Neural cell (in vitro differentiated cells): ENCODE measurements around the gene UBFD1.

Experiments
- EP300 ChIP-seq: fragments of 450-650 bp; conservative IDR thresholded peaks from 2 replicates; pipeline ENCODE4 v1.6.1; 2014; ENCODE audit warnings: antibody characterized with exemption, mild to moderate bottlenecking, moderate library complexity; ENCODE audit not compliant: poor library complexity, severe bottlenecking
- EZH2 ChIP-seq: fragments of 200-600, 300-800 bp; shearing (Covaris generic), sonication (generic); IDR thresholded peaks from 2 replicates; pipeline ENCODE4 v1.6.1; 2014; ENCODE audit warnings: antibody characterized with exemption, low read length, borderline replicate concordance, mild to moderate bottlenecking; ENCODE audit not compliant: insufficient read depth, poor library complexity, severe bottlenecking
- MXI1 ChIP-seq: fragments of 450-650 bp; conservative IDR thresholded peaks from 2 replicates; pipeline ENCODE4 v1.6.1; 2014; ENCODE audit warnings: antibody characterized with exemption, mild to moderate bottlenecking; ENCODE audit not compliant: poor library complexity, severe bottlenecking
- POLR2AphosphoS5 ChIP-seq: IDR thresholded peaks from 2 replicates; pipeline ENCODE4 v1.6.1; 2012
- SMC3 ChIP-seq: fragments of 450-650 bp; conservative IDR thresholded peaks from 2 replicates; pipeline ENCODE4 v1.6.1; 2014; ENCODE audit warnings: antibody characterized with exemption, mild to moderate bottlenecking, moderate library complexity; ENCODE audit not compliant: poor library complexity
- TAF1 ChIP-seq: IDR thresholded peaks from 2 replicates; pipeline ENCODE4 v1.6.1; 2012; ENCODE audit warnings: low read depth
- TF ChIP-seq, protein P1 (sequence below): IDR thresholded peaks from 2 replicates; pipeline ENCODE4 v1.6.1; 2012; ENCODE audit warnings: borderline replicate concordance
- TF ChIP-seq, protein P2 (sequence below): fragments of 450-650 bp; IDR thresholded peaks from 2 replicates; pipeline ENCODE4 v1.5.1; 2014; ENCODE audit warnings: antibody characterized with exemption, mild to moderate bottlenecking, moderate library complexity; ENCODE audit not compliant: poor library complexity, severe bottlenecking

DNA sequence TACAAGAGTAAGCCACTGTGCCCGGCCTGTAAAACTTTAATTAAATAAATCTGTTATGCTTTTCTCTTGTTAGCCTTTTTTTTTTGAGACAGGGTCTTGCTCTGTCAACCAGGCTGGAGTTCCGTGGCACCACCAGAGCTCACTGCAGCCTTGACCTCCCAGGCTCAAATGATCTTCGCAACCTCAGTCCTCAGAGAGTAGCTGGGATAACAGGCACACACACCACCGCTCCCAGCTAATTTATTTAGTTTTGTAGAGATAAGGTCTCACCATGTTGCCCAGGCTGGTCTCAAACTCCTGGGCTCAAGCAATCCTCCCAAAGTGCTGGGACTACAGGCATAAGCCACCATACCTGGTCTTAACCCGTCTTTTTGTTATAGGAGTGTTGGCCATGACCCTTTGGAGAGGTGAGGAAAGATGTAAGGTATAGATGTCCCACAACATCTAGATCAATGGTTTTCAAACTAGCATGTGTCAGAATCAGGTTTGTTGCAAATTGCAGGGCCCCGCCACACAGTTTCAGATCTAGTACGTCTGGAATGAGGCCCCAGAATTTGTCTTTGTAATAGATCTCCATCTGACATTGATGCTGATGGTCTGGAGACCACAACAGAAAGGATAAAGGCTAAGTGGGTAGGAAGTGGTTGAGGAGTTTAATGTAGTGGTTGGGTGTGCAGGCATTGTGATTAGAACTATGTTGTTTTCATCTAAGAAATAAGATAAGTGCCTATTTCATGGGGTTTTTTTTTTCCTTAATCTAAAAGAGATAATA, 43.0 kb upstream of the UBFD1 start:
- TF ChIP-seq, protein P1, sequence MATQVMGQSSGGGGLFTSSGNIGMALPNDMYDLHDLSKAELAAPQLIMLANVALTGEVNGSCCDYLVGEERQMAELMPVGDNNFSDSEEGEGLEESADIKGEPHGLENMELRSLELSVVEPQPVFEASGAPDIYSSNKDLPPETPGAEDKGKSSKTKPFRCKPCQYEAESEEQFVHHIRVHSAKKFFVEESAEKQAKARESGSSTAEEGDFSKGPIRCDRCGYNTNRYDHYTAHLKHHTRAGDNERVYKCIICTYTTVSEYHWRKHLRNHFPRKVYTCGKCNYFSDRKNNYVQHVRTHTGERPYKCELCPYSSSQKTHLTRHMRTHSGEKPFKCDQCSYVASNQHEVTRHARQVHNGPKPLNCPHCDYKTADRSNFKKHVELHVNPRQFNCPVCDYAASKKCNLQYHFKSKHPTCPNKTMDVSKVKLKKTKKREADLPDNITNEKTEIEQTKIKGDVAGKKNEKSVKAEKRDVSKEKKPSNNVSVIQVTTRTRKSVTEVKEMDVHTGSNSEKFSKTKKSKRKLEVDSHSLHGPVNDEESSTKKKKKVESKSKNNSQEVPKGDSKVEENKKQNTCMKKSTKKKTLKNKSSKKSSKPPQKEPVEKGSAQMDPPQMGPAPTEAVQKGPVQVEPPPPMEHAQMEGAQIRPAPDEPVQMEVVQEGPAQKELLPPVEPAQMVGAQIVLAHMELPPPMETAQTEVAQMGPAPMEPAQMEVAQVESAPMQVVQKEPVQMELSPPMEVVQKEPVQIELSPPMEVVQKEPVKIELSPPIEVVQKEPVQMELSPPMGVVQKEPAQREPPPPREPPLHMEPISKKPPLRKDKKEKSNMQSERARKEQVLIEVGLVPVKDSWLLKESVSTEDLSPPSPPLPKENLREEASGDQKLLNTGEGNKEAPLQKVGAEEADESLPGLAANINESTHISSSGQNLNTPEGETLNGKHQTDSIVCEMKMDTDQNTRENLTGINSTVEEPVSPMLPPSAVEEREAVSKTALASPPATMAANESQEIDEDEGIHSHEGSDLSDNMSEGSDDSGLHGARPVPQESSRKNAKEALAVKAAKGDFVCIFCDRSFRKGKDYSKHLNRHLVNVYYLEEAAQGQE: no peak
- TF ChIP-seq, protein P2, sequence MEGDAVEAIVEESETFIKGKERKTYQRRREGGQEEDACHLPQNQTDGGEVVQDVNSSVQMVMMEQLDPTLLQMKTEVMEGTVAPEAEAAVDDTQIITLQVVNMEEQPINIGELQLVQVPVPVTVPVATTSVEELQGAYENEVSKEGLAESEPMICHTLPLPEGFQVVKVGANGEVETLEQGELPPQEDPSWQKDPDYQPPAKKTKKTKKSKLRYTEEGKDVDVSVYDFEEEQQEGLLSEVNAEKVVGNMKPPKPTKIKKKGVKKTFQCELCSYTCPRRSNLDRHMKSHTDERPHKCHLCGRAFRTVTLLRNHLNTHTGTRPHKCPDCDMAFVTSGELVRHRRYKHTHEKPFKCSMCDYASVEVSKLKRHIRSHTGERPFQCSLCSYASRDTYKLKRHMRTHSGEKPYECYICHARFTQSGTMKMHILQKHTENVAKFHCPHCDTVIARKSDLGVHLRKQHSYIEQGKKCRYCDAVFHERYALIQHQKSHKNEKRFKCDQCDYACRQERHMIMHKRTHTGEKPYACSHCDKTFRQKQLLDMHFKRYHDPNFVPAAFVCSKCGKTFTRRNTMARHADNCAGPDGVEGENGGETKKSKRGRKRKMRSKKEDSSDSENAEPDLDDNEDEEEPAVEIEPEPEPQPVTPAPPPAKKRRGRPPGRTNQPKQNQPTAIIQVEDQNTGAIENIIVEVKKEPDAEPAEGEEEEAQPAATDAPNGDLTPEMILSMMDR: no peak
- TF ChIP-seq EZH2: no peak
- TF ChIP-seq POLR2AphosphoS5: no peak
- no peak for TF ChIP-seq EP300
- TF ChIP-seq SMC3: no peak
- TF ChIP-seq MXI1: no peak
- no peak for TF ChIP-seq TAF1
